Central memory CD8-positive, alpha-beta T cell (primary cell): ENCODE data around the gene SPPL3.

Experiments
- ATAC-seq: fragments of 150-1000 bp; cut with Tn5 transposase; replicated peaks from 2 replicates; pipeline ENCODE4 v1.10.0; 2022; ENCODE audit warnings: mild to moderate bottlenecking, moderate FRiP score, moderate number of reproducible peaks; ENCODE audit not compliant: poor library complexity, severe bottlenecking; ENCODE audit errors: extremely low read depth
- DNase-seq, 2 donors: peaks; one replicate each; pipeline ENCODE4 v3.0.0; 2021; ENCODE audit warnings: low spot score in 2 of 2
- H3K27ac Mint-ChIP-seq: one replicate; pipeline ENCODE4 v1.8.0; 2022; ENCODE audit warnings: low read depth, mild to moderate bottlenecking, moderate library complexity, mixed read lengths
- H3K27me3 Mint-ChIP-seq: one replicate; pipeline ENCODE4 v1.8.0; 2022; ENCODE audit warnings: mixed read lengths
- H3K36me3 Mint-ChIP-seq: one replicate; pipeline ENCODE4 v1.8.0; 2022; ENCODE audit warnings: mild to moderate bottlenecking, moderate library complexity, mixed read lengths; ENCODE audit not compliant: insufficient read depth
- H3K4me1 Mint-ChIP-seq: one replicate; pipeline ENCODE4 v1.8.0; 2022; ENCODE audit warnings: mixed read lengths
- H3K4me3 Mint-ChIP-seq: one replicate; pipeline ENCODE4 v1.8.0; 2022; ENCODE audit warnings: mild to moderate bottlenecking, moderate library complexity, mixed read lengths
- H3K9me3 Mint-ChIP-seq: one replicate; pipeline ENCODE4 v1.8.0; 2022; ENCODE audit warnings: mixed read lengths

SPPL3 gene

GRCh38 chr12:120766566-120766965 is 137.6 kb downstream of the SPPL3 start:
- no peaks in the 10 kb centered on the region for H3K27me3 Mint-ChIP-seq
- peaks cover 50% of the 10 kb centered on the region for H3K36me3 Mint-ChIP-seq
- H3K27ac Mint-ChIP-seq = no peak overlapping the region
- no peaks in the 10 kb centered on the region for H3K9me3 Mint-ChIP-seq
- peaks cover 14% of the 10 kb centered on the region for H3K4me1 Mint-ChIP-seq
- no peak for DNase-seq
- ATAC-seq = no peak
- H3K4me3 Mint-ChIP-seq = no peak overlapping the region

GRCh38 chr12:120764816-120765215 is 139.3 kb downstream of the SPPL3 start:
- peaks cover 52% of the 10 kb centered on the region for H3K36me3 Mint-ChIP-seq
- H3K27ac Mint-ChIP-seq = no peak overlapping the region
- H3K9me3 Mint-ChIP-seq = no peaks in the 10 kb centered on the region

DNA sequence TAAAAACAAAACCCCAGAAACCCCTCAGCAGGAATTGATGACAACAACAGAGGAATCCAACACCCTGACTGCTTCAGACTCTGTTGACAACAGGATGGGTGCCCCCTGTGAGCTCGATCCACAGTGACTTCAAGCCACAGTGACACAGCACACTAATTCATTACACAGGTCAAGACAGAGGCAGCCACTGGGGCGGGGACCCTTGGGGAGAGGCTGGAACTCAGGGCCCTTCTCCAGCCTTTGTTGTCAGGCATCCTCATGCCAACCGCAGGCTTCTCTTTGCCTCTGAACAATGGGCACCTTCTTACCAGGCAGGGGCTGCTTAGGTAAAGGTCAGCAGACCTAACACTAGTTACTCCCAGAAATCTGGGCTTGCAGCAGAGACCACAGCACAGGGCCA is 140.9 kb downstream of the SPPL3 start:
- peaks cover 44% of the 10 kb centered on the region for H3K36me3 Mint-ChIP-seq

More at GRCh38 chr12:120764816-120765215, 139.3 kb downstream of the SPPL3 start:
- ATAC-seq = no peak
- no peak overlapping the region for H3K4me3 Mint-ChIP-seq
- DNase-seq = no peak
- H3K27me3 Mint-ChIP-seq = no peaks in the 10 kb centered on the region
- H3K4me1 Mint-ChIP-seq = no peaks in the 10 kb centered on the region

GRCh38 chr12:120762086-120762485 is 142.1 kb downstream of the SPPL3 start:
- H3K36me3 Mint-ChIP-seq = peaks cover 40% of the 10 kb centered on the region
- no peaks in the 10 kb centered on the region for H3K4me1 Mint-ChIP-seq
- H3K9me3 Mint-ChIP-seq = no peaks in the 10 kb centered on the region
- DNase-seq (no peak), ATAC-seq (no peak)
- H3K27me3 Mint-ChIP-seq = no peaks in the 10 kb centered on the region
- no peak overlapping the region for H3K27ac Mint-ChIP-seq
- no peak overlapping the region for H3K4me3 Mint-ChIP-seq

More for the DNA sequence above, 140.9 kb downstream of the SPPL3 start:
- H3K4me1 Mint-ChIP-seq = no peaks in the 10 kb centered on the region
- H3K9me3 Mint-ChIP-seq = no peaks in the 10 kb centered on the region
- H3K4me3 Mint-ChIP-seq = no peak overlapping the region
- H3K27ac Mint-ChIP-seq = no peak overlapping the region
- no peak for ATAC-seq
- no peak for DNase-seq
- no peaks in the 10 kb centered on the region for H3K27me3 Mint-ChIP-seq

GRCh38 chr12:120761519-120761934 is 142.6 kb downstream of the SPPL3 start:
- ATAC-seq (no peak), DNase-seq (no peak)
- Mint-ChIP-seq H3K4me3 (no peak overlapping the region), H3K27me3 (no peaks in the 10 kb centered on the region), H3K27ac (no peak overlapping the region), H3K36me3 (peaks cover 39% of the 10 kb centered on the region), H3K9me3 (no peaks in the 10 kb centered on the region), H3K4me1 (no peaks in the 10 kb centered on the region)

DNA sequence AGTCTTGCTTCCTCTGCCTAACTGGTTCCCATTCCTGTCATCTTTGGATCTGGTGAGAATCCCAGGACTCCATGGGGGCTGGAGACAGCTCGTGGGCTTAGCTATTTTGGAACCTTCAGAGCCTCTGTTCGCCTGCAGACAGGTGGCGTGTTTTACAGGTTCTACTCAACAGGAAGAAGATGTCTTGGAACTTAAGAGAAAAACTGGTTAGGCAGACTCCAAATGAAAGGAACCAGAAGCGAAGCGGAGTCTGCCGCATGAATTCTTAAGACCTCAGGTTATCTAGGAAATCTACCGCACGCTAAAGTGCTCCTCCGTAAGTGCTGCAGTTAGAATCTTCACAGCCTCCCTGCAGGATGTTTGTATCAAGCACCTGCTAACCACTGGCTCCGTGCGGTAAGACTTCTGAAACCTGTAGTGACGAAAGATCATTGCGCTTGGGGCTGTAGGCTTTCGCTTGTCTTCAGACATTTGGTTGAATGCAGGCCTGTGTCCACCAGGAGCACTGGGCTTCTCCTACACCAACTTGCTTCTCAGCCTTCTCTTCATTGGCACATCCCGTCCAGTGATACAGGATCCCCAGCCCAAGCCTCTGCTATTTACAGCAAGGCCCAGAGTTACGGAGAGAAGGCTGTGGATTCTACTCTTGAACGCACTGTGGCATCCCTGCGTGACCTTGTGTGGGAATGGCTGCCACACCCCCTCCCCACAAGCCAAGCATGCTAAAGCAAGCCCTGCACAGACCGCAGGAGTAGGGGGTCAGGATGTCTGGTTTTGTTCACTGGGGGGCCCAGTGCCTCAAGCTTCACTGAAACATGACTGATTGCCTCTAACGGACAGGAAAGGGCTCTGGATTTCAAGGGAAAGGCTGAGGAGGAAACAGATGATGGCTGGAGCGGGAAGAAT is 143.6 kb downstream of the SPPL3 start:
- no peaks in the 10 kb centered on the region for H3K4me1 Mint-ChIP-seq
- no peak overlapping the region for H3K27ac Mint-ChIP-seq
- DNase-seq = no peak
- H3K4me3 Mint-ChIP-seq = no peak overlapping the region
- no peak for ATAC-seq
- peaks cover 34% of the 10 kb centered on the region for H3K36me3 Mint-ChIP-seq
- H3K27me3 Mint-ChIP-seq = no peaks in the 10 kb centered on the region
- no peaks in the 10 kb centered on the region for H3K9me3 Mint-ChIP-seq

- H3K9me3 Mint-ChIP-seq = peaks cover 6% of the 10 kb centered on the region
- no peaks in the 10 kb centered on the region for H3K4me1 Mint-ChIP-seq
- no peak for DNase-seq
- H3K27ac Mint-ChIP-seq = no peak overlapping the region
- no peak overlapping the region for H3K4me3 Mint-ChIP-seq
- H3K27me3 Mint-ChIP-seq = peaks cover 8% of the 10 kb centered on the region
- H3K36me3 Mint-ChIP-seq = peaks cover 26% of the 10 kb centered on the region
- no peak for ATAC-seq
Measured at GRCh38 chr12:120759591-120760348, 144.4 kb downstream of the SPPL3 start.

- DNase-seq = no peak
- H3K27ac Mint-ChIP-seq = no peak overlapping the region
- peaks cover 10% of the 10 kb centered on the region for H3K27me3 Mint-ChIP-seq
- H3K9me3 Mint-ChIP-seq = peaks cover 6% of the 10 kb centered on the region
- no peaks in the 10 kb centered on the region for H3K4me1 Mint-ChIP-seq
- H3K36me3 Mint-ChIP-seq = peaks cover 20% of the 10 kb centered on the region
- no peak overlapping the region for H3K4me3 Mint-ChIP-seq
- no peak for ATAC-seq
Measured at GRCh38 chr12:120758798-120759590, 145.2 kb downstream of the SPPL3 start.

- ATAC-seq (no peak), DNase-seq (no peak)
- Mint-ChIP-seq H3K27ac (no peak overlapping the region), H3K9me3 (peaks cover 6% of the 10 kb centered on the region), H3K27me3 (peaks cover 10% of the 10 kb centered on the region), H3K36me3 (peaks cover 19% of the 10 kb centered on the region), H3K4me1 (no peaks in the 10 kb centered on the region), H3K4me3 (no peak overlapping the region)
Measured at GRCh38 chr12:120757949-120758348, 146.2 kb downstream of the SPPL3 start.

- H3K27ac Mint-ChIP-seq = no peak overlapping the region
- no peak for ATAC-seq
- H3K4me3 Mint-ChIP-seq = no peak overlapping the region
- H3K27me3 Mint-ChIP-seq = peaks cover 12% of the 10 kb centered on the region
- no peaks in the 10 kb centered on the region for H3K4me1 Mint-ChIP-seq
- H3K36me3 Mint-ChIP-seq = peaks cover 17% of the 10 kb centered on the region
- peaks cover 6% of the 10 kb centered on the region for H3K9me3 Mint-ChIP-seq
- no peak for DNase-seq
Measured at GRCh38 chr12:120757226-120757742, 146.9 kb downstream of the SPPL3 start.

- DNase-seq (no peak), ATAC-seq (no peak)
- H3K4me3 Mint-ChIP-seq = no peak overlapping the region
- peaks cover 3% of the 10 kb centered on the region for H3K36me3 Mint-ChIP-seq
- H3K9me3 Mint-ChIP-seq = peaks cover 6% of the 10 kb centered on the region
- no peaks in the 10 kb centered on the region for H3K4me1 Mint-ChIP-seq
- no peak overlapping the region for H3K27ac Mint-ChIP-seq
- peaks cover 25% of the 10 kb centered on the region for H3K27me3 Mint-ChIP-seq
Measured at GRCh38 chr12:120755269-120755668, 148.9 kb downstream of the SPPL3 start.

DNA sequence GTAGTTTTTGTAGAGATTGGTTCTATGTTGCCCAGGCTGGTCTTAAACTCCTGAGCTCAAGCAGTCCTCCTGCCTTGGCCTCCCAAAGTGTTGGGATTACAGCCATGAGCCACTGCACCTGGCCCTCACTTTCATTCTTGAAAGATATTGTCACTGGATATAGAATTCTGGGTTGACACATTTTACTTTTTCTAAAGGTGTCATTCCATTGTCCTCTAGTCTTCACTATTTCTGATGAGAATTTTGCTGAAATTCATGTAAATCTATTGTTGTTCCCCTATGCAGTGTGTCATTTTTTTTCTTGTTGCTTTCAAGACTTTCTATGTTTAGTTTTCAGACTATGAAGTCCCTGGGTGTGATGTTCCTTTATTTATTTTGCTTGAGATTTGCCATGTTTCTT is 149.4 kb downstream of the SPPL3 start:
- no peaks in the 10 kb centered on the region for H3K4me1 Mint-ChIP-seq
- H3K4me3 Mint-ChIP-seq = no peak overlapping the region
- ATAC-seq (no peak), DNase-seq (no peak)
- H3K9me3 Mint-ChIP-seq = peaks cover 6% of the 10 kb centered on the region
- peaks cover 3% of the 10 kb centered on the region for H3K36me3 Mint-ChIP-seq
- H3K27ac Mint-ChIP-seq = no peak overlapping the region
- H3K27me3 Mint-ChIP-seq = peaks cover 25% of the 10 kb centered on the region
